Progenitor cell of endocrine pancreas (in vitro differentiated cells): Measurements from ENCODE around the gene MAN2A1. TPM values are rescaled to one million over a fixed set of nuclear protein-coding genes. Genes with fewer than 3 reads are reported as not detected.

Source experiments
- DNase-seq: peaks from one replicate; pipeline ENCODE4 v3.0.0; 2021; ENCODE audit warnings: low spot score; ENCODE audit not compliant: unreplicated experiment
- H3K27ac Mint-ChIP-seq: 2 replicates; pipeline ENCODE4 v1.8.0; 2021; ENCODE audit warnings: mild to moderate bottlenecking, moderate library complexity, mixed read lengths
- H3K27me3 Mint-ChIP-seq: 2 replicates; pipeline ENCODE4 v1.8.0; 2021; ENCODE audit warnings: mixed read lengths
- H3K36me3 Mint-ChIP-seq: 2 replicates; pipeline ENCODE4 v1.8.0; 2022; ENCODE audit warnings: mixed read lengths; ENCODE audit not compliant: insufficient read depth
- H3K4me1 Mint-ChIP-seq: 2 replicates; pipeline ENCODE4 v1.8.0; 2021; ENCODE audit warnings: low read depth, mixed read lengths
- H3K4me3 Mint-ChIP-seq: 2 replicates; pipeline ENCODE4 v1.8.0; 2021; ENCODE audit warnings: low read depth, mild to moderate bottlenecking, moderate library complexity, mixed read lengths
- H3K9me3 Mint-ChIP-seq: 2 replicates; pipeline ENCODE4 v1.8.0; 2021; ENCODE audit warnings: low read depth, mixed read lengths
- total RNA-seq: library from RNA; stranded (reverse); gene quantifications from 2 replicates; pipeline ENCODE4 v1.2.1, GENCODE V29; 2021
- TF ChIP-seq, protein P1 (sequence below): fragments of 200-600 bp; sonication (generic); IDR thresholded peaks from one replicate; pipeline ENCODE4 v1.5.0; 2021; ENCODE audit warnings: antibody characterized with exemption, mild to moderate bottlenecking; ENCODE audit not compliant: unreplicated experiment

MAN2A1 gene
- total RNA-seq, 1 donor from 2014 or later, result 41.9 TPM

DNA sequence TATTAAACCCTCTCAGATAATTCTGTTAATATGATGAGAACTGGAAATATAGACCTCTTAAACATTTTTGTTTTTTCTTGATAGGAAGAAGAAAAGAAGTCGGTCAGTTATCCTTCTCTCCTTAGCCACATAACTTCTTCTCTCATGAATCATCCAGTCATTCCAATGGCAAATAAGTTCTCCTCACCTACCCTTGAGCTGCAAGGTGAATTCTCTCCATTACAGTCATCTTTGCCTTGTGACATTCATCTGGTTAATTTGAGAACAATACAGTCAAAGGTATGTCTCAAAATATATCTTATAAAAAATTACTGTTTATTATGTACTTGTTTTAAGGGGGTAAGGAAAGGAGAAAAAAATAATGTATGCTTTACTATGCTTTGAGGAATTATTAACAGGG lies 165.3 kb downstream of the MAN2A1 start:
- H3K36me3 Mint-ChIP-seq, result peaks cover 13% of the 10 kb centered on the region
- TF ChIP-seq, protein P1, sequence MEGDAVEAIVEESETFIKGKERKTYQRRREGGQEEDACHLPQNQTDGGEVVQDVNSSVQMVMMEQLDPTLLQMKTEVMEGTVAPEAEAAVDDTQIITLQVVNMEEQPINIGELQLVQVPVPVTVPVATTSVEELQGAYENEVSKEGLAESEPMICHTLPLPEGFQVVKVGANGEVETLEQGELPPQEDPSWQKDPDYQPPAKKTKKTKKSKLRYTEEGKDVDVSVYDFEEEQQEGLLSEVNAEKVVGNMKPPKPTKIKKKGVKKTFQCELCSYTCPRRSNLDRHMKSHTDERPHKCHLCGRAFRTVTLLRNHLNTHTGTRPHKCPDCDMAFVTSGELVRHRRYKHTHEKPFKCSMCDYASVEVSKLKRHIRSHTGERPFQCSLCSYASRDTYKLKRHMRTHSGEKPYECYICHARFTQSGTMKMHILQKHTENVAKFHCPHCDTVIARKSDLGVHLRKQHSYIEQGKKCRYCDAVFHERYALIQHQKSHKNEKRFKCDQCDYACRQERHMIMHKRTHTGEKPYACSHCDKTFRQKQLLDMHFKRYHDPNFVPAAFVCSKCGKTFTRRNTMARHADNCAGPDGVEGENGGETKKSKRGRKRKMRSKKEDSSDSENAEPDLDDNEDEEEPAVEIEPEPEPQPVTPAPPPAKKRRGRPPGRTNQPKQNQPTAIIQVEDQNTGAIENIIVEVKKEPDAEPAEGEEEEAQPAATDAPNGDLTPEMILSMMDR, result no peak
- peaks cover 19% of the 10 kb centered on the region for H3K4me1 Mint-ChIP-seq
- H3K27me3 Mint-ChIP-seq, result no peaks in the 10 kb centered on the region
- H3K4me3 Mint-ChIP-seq, result no peak overlapping the region
- DNase-seq, result no peak
- H3K9me3 Mint-ChIP-seq, result no peaks in the 10 kb centered on the region
- H3K27ac Mint-ChIP-seq, result no peak overlapping the region

GRCh38 chr5:109857405-109858031 lies 167.8 kb downstream of the MAN2A1 start:
- H3K9me3 Mint-ChIP-seq, result no peaks in the 10 kb centered on the region
- no peak overlapping the region for H3K4me3 Mint-ChIP-seq
- no peaks in the 10 kb centered on the region for H3K27me3 Mint-ChIP-seq
- peak overlapping the region; percentile 75 for H3K27ac Mint-ChIP-seq
- peaks cover 20% of the 10 kb centered on the region for H3K4me1 Mint-ChIP-seq
- no peak for DNase-seq
- H3K36me3 Mint-ChIP-seq, result peaks cover 8% of the 10 kb centered on the region
- TF ChIP-seq, protein P1, result no peak

GRCh38 chr5:109859537-109859936 lies 169.8 kb downstream of the MAN2A1 start:
- DNase-seq, result no peak
- TF ChIP-seq, protein P1, result no peak
- Mint-ChIP-seq H3K27ac (no peak overlapping the region), H3K4me1 (peaks cover 20% of the 10 kb centered on the region), H3K27me3 (no peaks in the 10 kb centered on the region), H3K9me3 (no peaks in the 10 kb centered on the region), H3K4me3 (no peak overlapping the region), H3K36me3 (peaks cover 11% of the 10 kb centered on the region)

GRCh38 chr5:109862301-109862700 lies 172.6 kb downstream of the MAN2A1 start:
- H3K4me1 Mint-ChIP-seq, result peaks cover 11% of the 10 kb centered on the region
- H3K27me3 Mint-ChIP-seq, result no peaks in the 10 kb centered on the region
- no peak for DNase-seq
- peaks cover 11% of the 10 kb centered on the region for H3K36me3 Mint-ChIP-seq
- no peak overlapping the region for H3K4me3 Mint-ChIP-seq
- TF ChIP-seq, protein P1, result no peak
- no peaks in the 10 kb centered on the region for H3K9me3 Mint-ChIP-seq
- H3K27ac Mint-ChIP-seq, result no peak overlapping the region

DNA sequence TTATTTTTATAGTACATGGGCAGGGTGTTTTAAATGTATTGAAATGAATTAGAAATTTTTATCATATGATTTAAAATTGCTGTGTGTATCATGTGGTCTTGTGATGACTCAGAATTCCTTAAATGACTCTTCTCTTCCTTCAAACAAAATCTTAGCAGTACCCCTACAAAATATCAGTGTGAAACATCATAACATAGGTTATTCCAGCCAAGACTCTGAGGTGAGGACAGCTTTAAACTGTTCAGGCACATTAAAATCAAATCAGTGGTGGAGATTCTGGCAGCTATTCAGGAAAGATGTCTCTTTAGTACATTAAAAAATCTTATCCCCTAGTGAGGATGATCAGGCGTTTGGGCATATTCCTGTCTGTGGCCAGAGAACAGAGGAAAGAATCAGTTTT lies 174.0 kb downstream of the MAN2A1 start:
- H3K36me3 Mint-ChIP-seq, result peaks cover 13% of the 10 kb centered on the region
- no peak for DNase-seq
- TF ChIP-seq, protein P1, result no peak
- H3K4me3 Mint-ChIP-seq, result no peak overlapping the region
- H3K4me1 Mint-ChIP-seq, result peaks cover 6% of the 10 kb centered on the region
- no peaks in the 10 kb centered on the region for H3K9me3 Mint-ChIP-seq
- no peak overlapping the region for H3K27ac Mint-ChIP-seq
- H3K27me3 Mint-ChIP-seq, result no peaks in the 10 kb centered on the region
